ENCODE results near the gene IL2RA.

GRCh38 chr10:6011558-6011957, 50.6 kb downstream of the IL2RA start:
- TF ChIP-seq CTCF (IDR thresholded peaks at IDR 0.05) (no peak), EZH2 (IDR thresholded peaks at IDR 0.05; ENCODE audit: borderline replicate concordance, insufficient read depth, low read depth, low read length, poor library complexity, severe bottlenecking) (no peak)
